ENCODE measurements around the gene SNAPC3.

DNA sequence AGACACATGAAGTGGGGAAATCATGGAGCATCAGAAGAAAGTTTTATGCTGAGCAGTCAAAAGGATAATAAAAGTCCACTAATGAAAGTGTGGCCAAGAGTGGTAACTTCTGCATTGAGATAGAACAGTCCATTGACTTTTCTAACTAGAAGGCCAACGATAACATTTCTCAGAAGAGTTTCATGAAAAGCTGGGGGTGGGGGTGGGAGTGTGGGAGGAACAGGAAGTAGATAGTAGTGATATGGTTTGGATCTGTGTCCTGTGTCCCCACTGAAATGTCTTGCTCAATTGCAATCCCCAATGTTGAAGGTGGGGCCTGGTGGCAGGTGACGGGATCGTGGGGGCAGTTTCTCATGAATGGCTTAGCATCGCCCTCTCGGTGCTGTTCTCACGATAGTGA is 36.2 kb upstream of the SNAPC3 start:
- TF ChIP-seq, protein P1, sequence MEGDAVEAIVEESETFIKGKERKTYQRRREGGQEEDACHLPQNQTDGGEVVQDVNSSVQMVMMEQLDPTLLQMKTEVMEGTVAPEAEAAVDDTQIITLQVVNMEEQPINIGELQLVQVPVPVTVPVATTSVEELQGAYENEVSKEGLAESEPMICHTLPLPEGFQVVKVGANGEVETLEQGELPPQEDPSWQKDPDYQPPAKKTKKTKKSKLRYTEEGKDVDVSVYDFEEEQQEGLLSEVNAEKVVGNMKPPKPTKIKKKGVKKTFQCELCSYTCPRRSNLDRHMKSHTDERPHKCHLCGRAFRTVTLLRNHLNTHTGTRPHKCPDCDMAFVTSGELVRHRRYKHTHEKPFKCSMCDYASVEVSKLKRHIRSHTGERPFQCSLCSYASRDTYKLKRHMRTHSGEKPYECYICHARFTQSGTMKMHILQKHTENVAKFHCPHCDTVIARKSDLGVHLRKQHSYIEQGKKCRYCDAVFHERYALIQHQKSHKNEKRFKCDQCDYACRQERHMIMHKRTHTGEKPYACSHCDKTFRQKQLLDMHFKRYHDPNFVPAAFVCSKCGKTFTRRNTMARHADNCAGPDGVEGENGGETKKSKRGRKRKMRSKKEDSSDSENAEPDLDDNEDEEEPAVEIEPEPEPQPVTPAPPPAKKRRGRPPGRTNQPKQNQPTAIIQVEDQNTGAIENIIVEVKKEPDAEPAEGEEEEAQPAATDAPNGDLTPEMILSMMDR (IDR thresholded peaks at IDR 0.05) = no peak
- TF ChIP-seq POLR2AphosphoS5 (IDR thresholded peaks at IDR 0.05; ENCODE audit: low read depth, low read length) (no peak), TCF7L2 (IDR thresholded peaks at IDR 0.05; ENCODE audit: low read depth, low read length) (no peak)

All from Panc1 (cell line).